ENCODE measurements around the gene LCLAT1.

LCLAT1 gene

GRCh38 chr2:30679426-30680088, 232.5 kb downstream of the LCLAT1 start:
- TF ChIP-seq POLR2A (IDR thresholded peaks at IDR 0.05; ENCODE audit: low read length) (no peak), GATA1 (IDR thresholded peaks at IDR 0.05; ENCODE audit: low read depth, low read length) (no peak)
- no peak for DNase-seq

- DNase-seq = no peak
These were observed 233.1 kb downstream of the LCLAT1 start for GRCh38 chr2:30680121-30680520.

GRCh38 chr2:30681022-30681421, 234.0 kb downstream of the LCLAT1 start:
- no peak for DNase-seq
- TF ChIP-seq POLR2A (IDR thresholded peaks at IDR 0.05; ENCODE audit: low read length) = no peak
- TF ChIP-seq GATA1 (IDR thresholded peaks at IDR 0.05; ENCODE audit: low read depth, low read length) = no peak

More at GRCh38 chr2:30680121-30680520, 233.1 kb downstream of the LCLAT1 start:
- TF ChIP-seq GATA1 (IDR thresholded peaks at IDR 0.05; ENCODE audit: low read depth, low read length) (no peak), POLR2A (IDR thresholded peaks at IDR 0.05; ENCODE audit: low read length) (no peak)

- TF ChIP-seq POLR2A (IDR thresholded peaks at IDR 0.05; ENCODE audit: low read length) (no peak), GATA1 (IDR thresholded peaks at IDR 0.05; ENCODE audit: low read depth, low read length) (no peak)
- no peak for DNase-seq
These were observed 236.3 kb downstream of the LCLAT1 start for GRCh38 chr2:30683236-30683956.

GRCh38 chr2:30684026-30684425, 237.0 kb downstream of the LCLAT1 start:
- TF ChIP-seq GATA1 (IDR thresholded peaks at IDR 0.05; ENCODE audit: low read depth, low read length) (no peak), POLR2A (IDR thresholded peaks at IDR 0.05; ENCODE audit: low read length) (no peak)

GRCh38 chr2:30684516-30684915, 237.5 kb downstream of the LCLAT1 start:
- TF ChIP-seq POLR2A (IDR thresholded peaks at IDR 0.05; ENCODE audit: low read length) (no peak), GATA1 (IDR thresholded peaks at IDR 0.05; ENCODE audit: low read depth, low read length) (no peak)
- no peak for DNase-seq

More at GRCh38 chr2:30684026-30684425, 237.0 kb downstream of the LCLAT1 start:
- DNase-seq = no peak

GRCh38 chr2:30684996-30685395, 237.9 kb downstream of the LCLAT1 start:
- no peak for TF ChIP-seq POLR2A (IDR thresholded peaks at IDR 0.05; ENCODE audit: low read length)
- no peak for TF ChIP-seq GATA1 (IDR thresholded peaks at IDR 0.05; ENCODE audit: low read depth, low read length)

GRCh38 chr2:30686000-30686399, 239.0 kb downstream of the LCLAT1 start:
- peak in 1 of 2 experiments; percentile 38 for DNase-seq

More at GRCh38 chr2:30684996-30685395, 237.9 kb downstream of the LCLAT1 start:
- DNase-seq = no peak

GRCh38 chr2:30686669-30687068, 239.6 kb downstream of the LCLAT1 start:
- TF ChIP-seq POLR2A (IDR thresholded peaks at IDR 0.05; ENCODE audit: low read length) = no peak
- TF ChIP-seq GATA1 (IDR thresholded peaks at IDR 0.05; ENCODE audit: low read depth, low read length) = no peak
- no peak for DNase-seq

More at GRCh38 chr2:30686000-30686399, 239.0 kb downstream of the LCLAT1 start:
- TF ChIP-seq POLR2A (IDR thresholded peaks at IDR 0.05; ENCODE audit: low read length) (no peak), GATA1 (IDR thresholded peaks at IDR 0.05; ENCODE audit: low read depth, low read length) (no peak)

GRCh38 chr2:30688956-30689401, 241.9 kb downstream of the LCLAT1 start:
- no peak for DNase-seq

GRCh38 chr2:30689496-30690125, 242.6 kb downstream of the LCLAT1 start:
- TF ChIP-seq GATA1 (IDR thresholded peaks at IDR 0.05; ENCODE audit: low read depth, low read length) (no peak), POLR2A (IDR thresholded peaks at IDR 0.05; ENCODE audit: low read length) (no peak)
- no peak for DNase-seq

More at GRCh38 chr2:30688956-30689401, 241.9 kb downstream of the LCLAT1 start:
- no peak for TF ChIP-seq GATA1 (IDR thresholded peaks at IDR 0.05; ENCODE audit: low read depth, low read length)
- TF ChIP-seq POLR2A (IDR thresholded peaks at IDR 0.05; ENCODE audit: low read length) = no peak

GRCh38 chr2:30690126-30690561, 243.1 kb downstream of the LCLAT1 start:
- no peak for TF ChIP-seq GATA1 (IDR thresholded peaks at IDR 0.05; ENCODE audit: low read depth, low read length)
- no peak for TF ChIP-seq POLR2A (IDR thresholded peaks at IDR 0.05; ENCODE audit: low read length)
- DNase-seq = no peak

GRCh38 chr2:30691091-30691947, 244.3 kb downstream of the LCLAT1 start:
- DNase-seq = no peak
- TF ChIP-seq GATA1 (IDR thresholded peaks at IDR 0.05; ENCODE audit: low read depth, low read length) (no peak), POLR2A (IDR thresholded peaks at IDR 0.05; ENCODE audit: low read length) (no peak)

Data from erythroblast (primary cell).